ACHN (cell line): ENCODE data around the gene ZRANB1.

Experiments
- DNase-seq: peaks from one replicate; pipeline ENCODE4 v3.0.0-alpha.2; 2015
- in situ Hi-C: cut with HindIII; loops from 2 replicates; pipeline ENCODE4 v1.10.0; 2017; ENCODE audit warnings: low sequenced_read_pairs, low pct_ligation_motif_present, low pct_unique_long_range_greater_than_20kb

ZRANB1 gene

DNA sequence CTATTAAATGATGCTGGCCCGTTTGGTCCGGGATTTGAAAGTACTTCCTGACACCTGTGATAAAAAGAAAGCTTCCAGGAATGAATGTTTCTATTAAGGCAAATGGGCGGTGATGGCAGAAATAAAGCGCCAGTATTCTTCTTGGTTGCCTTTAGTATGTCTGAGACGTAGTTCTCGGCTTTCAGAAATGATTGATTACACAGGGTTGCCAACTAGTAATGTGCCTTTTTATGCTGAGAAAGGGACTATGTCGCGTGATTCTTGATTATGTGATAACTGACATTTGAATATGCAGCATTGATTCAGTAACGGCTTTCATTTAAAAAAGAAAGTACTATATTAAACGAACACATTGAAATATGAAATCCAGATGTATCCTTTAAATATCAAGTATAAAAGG is 13.9 kb downstream of the ZRANB1 start:
- in situ Hi-C loops: no loop called here
- no peak for DNase-seq

GRCh38 chr10:124956764-124957163 is 14.8 kb downstream of the ZRANB1 start:
- in situ Hi-C loops: no loop called here
- DNase-seq: no peak

DNA sequence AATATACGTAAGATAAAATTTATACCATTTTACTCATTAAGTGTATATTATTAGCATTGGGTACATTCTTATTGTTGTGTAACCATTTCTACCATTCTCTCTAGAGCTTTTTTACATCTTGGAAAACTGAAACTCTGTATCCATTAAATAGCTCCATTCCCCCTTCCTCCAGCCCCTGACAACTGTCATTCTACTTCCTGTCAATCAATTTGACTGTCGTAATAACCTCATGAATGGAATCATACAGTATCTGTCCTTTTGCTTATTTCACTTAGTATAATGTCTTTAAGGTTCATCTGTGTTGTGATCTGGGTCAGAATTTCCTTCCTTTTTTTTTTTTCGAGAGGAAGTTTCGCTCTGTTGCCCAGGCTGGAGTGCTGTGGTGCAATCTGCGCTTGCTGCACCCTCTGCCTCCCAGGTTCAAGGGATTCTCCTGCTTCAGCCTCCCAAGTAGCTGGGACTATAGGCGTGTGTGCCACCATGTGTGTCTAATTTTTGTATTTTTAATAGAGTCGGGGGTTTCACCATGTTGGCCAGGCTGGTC is 15.6 kb downstream of the ZRANB1 start:
- in situ Hi-C loops: no loop called here
- no peak for DNase-seq

DNA sequence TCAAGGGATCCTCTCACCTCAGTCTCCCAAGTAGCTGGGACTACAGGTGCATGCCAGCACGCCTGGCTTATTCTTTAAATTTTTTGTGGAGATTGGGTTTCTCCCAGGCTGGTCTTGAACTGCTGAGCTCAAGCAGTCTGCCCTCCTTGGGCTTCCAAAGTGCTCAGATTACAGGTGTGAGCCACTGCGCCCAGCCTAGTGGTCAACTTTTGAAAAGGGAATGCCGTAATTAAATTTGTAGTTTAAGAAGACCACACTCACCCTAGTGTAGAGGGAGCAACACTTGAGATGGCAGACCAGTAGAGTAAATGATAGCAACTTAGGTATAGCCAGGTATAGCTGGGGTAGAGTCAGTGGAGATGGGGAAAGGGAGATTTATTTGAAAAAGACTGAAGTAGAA is 17.6 kb downstream of the ZRANB1 start:
- in situ Hi-C loops: no loop called here
- no peak for DNase-seq

GRCh38 chr10:124961248-124961570 is 19.3 kb downstream of the ZRANB1 start:
- in situ Hi-C loops: no loop called here
- no peak for DNase-seq

- no peak for DNase-seq
- in situ Hi-C loops: no loop called here
These were observed 20.5 kb downstream of the ZRANB1 start for GRCh38 chr10:124962421-124962820.

DNA sequence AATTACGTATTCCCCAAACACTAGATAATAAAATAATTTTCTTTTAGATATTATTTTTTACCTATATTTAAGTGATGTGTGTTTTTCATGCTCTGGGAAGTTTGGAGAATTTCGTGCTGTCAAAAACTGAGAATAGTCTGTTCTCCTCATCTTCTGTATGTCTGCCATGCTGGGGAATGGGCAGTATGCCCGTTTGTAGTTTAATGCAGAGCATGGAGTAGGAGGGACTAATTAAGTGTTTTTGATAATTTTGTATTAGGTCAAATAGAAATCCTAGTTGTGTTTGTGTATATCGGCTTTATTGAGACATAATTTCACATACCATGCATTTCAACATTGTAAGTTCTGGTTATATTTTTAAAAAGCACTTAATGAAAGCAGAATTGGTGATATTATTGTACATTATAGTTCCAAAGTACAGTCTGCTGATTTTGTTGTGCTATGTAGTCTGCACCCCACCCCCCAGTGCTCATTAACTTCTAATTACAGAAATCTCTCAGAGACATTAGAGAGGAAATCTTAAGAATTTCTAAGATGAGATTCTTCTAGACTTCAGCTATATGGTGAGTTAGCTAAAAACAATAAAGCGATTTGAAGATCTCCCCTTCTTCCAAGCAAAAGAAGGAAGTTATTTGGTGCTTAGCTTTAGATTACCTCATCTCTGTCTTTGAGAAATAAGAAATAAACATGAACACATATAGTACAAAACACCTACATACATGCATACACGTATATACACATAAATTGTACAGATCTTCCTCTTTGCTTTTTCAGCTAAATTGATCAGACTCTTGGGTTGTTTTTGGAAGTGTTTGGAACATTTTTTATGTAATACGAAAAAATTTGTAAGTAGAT is 22.2 kb downstream of the ZRANB1 start:
- no peak for DNase-seq
- in situ Hi-C loops: no loop called here

DNA sequence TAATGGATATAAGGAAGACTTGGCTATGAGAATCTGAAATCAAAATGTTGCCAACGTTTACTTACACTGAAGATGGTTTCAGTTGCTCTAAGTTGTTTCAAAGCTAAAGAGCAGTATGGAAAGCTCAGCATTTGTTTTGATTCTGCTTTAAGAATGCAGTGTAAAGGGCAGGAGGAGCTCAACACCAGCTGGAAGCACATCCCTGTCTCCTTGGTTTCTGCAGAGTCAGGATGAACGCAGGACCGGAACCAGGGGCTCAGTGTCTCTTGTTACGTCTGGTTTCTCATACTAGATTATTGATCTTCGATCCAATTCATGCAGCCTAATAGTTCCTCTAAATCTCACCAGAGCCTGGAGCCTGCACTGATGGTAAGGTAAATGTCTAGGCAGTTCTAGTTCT is 24.1 kb downstream of the ZRANB1 start:
- in situ Hi-C loops: no loop called here
- no peak for DNase-seq

GRCh38 chr10:124967255-124967654 is 25.3 kb downstream of the ZRANB1 start:
- in situ Hi-C loops: no loop called here
- no peak for DNase-seq

- DNase-seq: no peak
- in situ Hi-C loops: no loop called here
These were observed 29.4 kb downstream of the ZRANB1 start for GRCh38 chr10:124971276-124971675.

DNA sequence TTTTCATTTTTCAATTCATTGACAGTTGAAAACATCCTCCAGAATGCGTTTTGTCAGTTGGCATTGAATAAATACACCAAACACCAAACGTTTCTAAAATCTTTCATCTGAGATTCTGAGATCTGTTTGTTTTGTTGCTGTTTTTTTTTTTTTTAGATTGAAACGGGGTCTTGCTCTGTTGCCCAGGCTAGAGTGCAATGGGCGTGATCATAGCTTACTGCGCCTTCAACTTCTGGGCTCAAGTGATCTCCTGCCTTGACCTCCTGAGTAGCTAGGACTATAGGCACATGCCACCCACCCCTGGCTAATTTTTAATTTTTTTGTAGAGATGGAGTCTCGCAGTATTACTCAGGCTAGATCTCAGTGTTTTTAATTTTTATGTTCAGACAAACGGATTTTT is 30.7 kb downstream of the ZRANB1 start:
- in situ Hi-C loops: no loop called here
- no peak for DNase-seq

- in situ Hi-C loops: no loop called here
- DNase-seq: no peak
These were observed 32.2 kb downstream of the ZRANB1 start for GRCh38 chr10:124974131-124974530.

DNA sequence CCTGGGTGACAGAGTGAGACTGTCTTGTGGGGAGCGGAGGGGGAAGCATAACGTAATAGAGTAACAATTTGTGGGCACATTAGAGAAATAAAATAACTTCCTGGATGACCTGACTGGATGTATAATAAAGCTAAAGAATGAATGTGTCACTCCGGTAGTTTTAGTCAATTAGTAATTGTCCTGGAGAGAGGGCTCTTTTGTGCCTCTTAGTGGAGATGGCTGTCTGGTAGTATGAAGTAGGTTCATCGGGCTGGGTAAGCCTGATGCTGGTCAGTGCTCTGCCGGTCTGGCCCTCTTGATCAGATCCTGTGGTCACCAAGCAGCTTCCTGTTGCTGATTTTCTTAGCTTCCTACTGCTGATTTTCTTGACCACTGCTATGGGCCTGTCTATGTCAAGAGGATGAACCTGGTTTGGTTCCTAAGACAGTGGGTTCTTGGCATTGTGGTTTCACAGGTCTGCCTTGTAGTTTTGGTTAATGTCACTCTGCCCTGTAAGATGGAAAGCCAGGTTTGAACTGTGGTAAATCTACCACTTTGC is 34.1 kb downstream of the ZRANB1 start:
- in situ Hi-C loops: no loop called here
- DNase-seq: no peak

DNA sequence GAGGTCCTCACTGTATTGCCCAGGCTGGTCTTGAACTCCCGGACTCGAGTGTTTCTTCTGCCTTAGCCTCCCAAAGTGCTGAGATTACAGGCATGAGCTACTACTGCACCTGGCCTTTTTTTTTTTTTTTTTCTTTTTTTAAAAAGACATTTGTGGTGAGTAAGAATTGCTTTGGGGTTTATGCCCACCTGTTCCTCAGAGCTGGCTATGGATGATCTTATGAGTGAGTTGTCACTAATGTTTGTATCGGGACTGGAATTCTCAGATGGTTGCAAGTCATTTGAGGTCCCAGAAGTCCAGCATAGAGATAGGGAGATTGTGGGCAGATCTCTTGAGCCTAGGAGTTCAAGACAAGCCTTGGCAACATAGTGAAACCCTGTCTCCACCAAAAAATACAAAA is 35.2 kb downstream of the ZRANB1 start:
- in situ Hi-C loops: no loop called here
- no peak for DNase-seq

DNA sequence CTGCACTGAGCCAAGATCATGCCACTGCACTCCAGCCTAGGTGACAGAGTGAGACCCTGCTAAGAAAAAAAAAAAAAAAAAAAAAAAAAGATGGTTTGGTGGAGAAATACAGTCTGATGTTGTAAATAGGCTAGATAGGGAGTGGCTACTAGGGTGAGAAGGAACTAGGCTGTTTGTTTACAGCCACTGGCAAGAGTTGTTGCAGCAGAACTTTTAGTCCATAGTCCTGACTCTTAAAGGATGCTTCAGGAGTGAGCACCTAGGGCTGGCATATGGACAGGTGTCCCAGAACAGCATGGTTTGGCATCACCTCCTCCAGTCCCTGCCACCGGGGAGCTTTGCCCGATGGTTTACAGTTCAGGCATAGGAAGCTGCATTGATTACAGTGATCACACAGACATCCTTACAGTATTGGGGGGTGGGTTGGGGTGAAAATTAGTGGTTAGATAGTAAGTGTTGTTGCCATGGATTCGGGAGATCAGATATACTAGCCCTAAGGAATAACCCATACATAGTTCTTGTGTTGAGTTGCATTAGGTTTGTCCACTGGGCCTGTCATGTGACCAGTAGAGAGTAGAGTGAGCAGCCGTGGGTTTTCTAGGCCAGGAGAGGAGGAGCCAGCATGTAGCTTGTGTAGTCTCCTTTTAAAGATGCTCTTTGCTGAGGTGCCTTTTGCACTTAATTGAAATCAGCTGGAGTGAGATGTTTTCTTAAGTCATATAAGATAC is 35.9 kb downstream of the ZRANB1 start:
- DNase-seq: no peak
- in situ Hi-C loops: no loop called here

DNA sequence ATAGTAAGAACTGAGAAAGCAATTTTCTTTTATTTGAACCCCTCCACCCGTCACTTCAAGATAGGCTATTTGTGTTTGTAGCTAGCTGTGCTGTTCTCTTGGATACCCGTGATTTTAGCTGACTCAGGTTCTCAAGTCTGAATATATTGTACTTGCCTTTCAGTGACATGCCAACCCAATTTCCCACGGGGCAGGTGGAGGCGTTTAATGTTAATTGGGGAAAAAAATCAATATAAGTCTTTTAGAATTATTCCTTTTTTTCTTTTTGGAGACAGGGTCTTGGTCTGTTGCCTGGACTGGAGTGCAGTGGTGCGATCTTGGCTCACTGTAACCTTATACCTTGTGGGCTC is 36.4 kb downstream of the ZRANB1 start:
- DNase-seq: no peak
- in situ Hi-C loops: no loop called here

- in situ Hi-C loops: no loop called here
- DNase-seq: no peak
These were observed 41.4 kb downstream of the ZRANB1 start for GRCh38 chr10:124983321-124983720.

GRCh38 chr10:124984376-124984775 is 42.5 kb downstream of the ZRANB1 start:
- in situ Hi-C loops: no loop called here

GRCh38 chr10:124985162-124985561 is 43.2 kb downstream of the ZRANB1 start:
- DNase-seq: no peak
- in situ Hi-C loops: no loop called here

More at GRCh38 chr10:124984376-124984775, 42.5 kb downstream of the ZRANB1 start:
- no peak for DNase-seq

- DNase-seq: no peak
- in situ Hi-C loops: no loop called here
These were observed 45.9 kb downstream of the ZRANB1 start for GRCh38 chr10:124987788-124988187.
